GM19452 (cell line): ENCODE results near the gene CACNA2D4.

Experiments used
- ATAC-seq: cut with Tn5 transposase; IDR thresholded peaks from one replicate; pipeline ENCODE4 v1.9.1; 2021; ENCODE audit not compliant: unreplicated experiment

The CACNA2D4 gene

DNA sequence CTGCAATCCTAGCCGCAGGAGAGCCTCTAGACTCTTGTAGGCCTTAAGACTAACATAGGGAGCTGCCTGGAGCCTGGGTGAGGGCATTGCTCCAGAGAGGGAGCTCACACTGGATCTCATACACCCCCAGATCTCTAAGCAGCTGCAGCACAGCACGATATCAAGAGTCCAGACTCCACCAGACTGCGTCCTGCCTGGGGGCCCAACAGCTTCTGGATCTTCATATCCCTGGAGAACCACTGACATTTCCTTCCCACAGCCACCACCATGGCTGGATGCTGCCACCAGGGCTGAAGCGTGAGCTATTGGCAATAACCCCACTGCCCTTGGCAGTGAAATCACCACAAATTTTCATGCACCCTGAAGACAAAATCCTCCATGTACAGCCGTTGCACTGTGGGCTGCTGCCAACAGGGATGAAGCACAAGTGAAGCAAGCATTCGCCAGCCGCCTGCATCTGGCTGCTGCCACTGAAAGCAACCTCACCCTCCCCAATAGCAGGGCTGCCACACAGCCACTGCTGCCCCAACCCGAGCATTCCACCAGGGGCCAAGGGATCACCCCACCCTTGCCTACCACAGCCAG, 28.2 kb downstream of the CACNA2D4 start:
- no peak for ATAC-seq

- ATAC-seq = no peak
These were observed 29.5 kb downstream of the CACNA2D4 start for GRCh38 chr12:1888923-1889322.

DNA sequence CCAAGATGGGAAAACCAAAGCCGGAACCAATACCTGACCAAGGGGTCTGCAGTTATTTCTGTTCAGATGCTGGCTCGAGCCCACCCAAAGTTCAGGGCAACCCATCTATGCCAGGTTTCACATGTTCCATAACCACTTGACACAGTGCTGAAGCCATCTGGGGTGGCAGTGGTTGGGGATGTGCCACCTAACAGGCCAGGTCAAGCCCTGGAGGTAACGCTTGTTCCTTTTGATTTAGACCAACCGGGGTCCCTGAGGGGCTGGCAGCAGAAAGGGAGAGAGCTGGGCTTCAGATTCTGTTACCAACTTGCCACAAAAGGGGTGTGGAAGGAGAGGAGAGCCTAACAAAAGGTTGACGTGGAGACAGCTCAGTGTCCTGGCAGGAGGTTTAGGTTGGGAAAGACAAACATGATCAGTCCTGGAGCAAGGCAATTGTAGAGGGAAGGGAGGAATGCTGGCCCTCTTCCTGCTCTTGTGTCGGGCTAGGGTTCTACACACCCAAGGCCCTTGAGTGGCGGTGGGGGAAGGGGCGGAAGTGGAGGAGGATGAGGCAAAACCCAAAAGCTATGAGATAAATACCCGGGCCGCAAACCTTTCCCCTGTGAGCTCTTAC, 31.9 kb downstream of the CACNA2D4 start:
- no peak for ATAC-seq

GRCh38 chr12:1885599-1886245, 32.7 kb downstream of the CACNA2D4 start:
- ATAC-seq = no peak

- ATAC-seq = no peak
These were observed 33.3 kb downstream of the CACNA2D4 start for GRCh38 chr12:1885082-1885596.

DNA sequence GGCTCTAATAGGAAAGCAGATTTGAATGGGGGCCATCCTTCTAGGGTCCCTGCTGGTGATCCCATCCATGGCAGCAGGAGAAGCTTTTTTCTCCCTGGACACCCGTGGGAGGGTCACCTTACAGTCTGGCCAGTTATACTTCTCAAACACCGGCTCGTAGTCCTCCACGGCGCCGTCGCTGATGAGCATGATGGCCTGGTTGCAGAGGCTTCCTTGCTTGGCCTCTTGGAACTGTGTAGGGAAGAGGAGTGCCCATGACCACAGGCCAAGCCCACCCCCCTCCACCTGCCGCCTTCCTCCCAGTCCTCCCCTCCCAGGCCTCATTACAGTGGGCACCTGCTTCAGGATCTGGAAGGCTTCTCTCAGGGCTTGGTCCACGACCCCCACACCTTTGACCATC, 33.8 kb downstream of the CACNA2D4 start:
- ATAC-seq = no peak

DNA sequence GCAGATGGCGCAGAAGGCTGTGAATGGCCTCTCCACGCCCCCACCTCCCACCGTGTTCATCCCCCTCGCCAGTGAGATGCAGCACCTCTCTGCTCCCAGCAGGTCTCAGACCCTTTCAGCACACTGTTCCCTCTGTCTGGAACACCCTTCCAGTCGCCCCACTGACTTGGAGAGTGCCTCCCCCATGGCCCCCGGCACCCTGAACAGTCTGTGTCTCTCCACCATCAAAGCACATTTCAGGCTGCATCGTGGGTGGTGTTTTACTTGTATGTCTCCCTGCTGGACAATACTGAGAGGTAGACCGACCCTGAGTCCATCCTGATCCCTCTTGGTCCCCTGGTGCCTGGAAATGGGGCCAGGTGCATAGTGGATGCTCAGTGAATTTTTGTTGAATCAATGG, 34.9 kb downstream of the CACNA2D4 start:
- ATAC-seq = no peak

DNA sequence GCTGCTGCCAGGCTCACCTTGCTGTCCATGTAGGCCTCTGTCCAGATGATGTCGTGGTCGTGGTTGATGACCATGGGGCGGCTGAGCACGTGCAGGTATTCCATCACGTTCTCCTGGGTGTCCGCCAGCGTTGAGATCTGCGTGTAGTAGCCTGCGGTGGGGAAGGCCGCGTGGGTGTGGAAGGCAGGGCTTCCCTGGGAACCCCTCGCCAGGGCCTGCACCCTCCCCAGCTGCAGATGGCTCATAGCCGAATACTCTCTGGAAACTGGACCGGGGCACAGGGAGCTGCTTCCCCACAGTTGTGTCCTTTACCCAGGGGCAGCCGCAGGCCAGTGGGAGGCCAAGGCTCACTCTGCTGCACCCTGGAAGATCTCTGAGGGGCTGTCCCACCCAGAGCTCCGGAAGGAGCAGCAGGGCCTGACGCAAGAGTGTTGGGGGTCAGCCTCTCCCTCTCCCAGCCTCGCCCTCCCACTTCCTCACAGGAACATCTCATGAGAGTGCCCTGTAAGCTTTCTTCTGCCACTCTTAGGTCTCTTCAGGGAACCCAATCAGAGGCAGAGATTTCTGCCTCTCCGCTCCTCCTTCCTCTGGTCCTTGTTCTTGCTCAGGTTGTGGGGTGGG, 35.5 kb downstream of the CACNA2D4 start:
- no peak for ATAC-seq

- ATAC-seq = no peak
These were observed 36.0 kb downstream of the CACNA2D4 start for GRCh38 chr12:1882405-1882804.

DNA sequence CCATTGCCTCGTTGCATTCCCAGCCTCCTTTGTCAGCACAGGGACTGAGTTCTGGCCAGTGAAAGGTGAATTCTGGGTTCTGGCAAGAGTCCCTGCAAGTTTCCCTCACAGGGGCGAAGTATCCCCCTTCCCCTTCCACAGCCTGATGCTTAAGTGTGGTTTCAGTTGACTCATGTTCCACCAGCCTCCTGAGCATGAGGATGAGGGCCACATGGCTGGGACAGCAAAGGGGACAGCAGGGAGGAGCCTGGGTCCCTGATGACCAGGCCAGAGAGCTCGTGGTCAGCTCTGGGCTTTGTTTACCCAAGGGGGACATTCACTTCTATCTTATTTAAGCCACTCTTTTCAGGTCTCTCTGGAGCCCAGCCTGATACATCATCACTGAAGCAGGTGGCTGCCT, 36.5 kb downstream of the CACNA2D4 start:
- no peak for ATAC-seq

GRCh38 chr12:1881301-1881700, 37.2 kb downstream of the CACNA2D4 start:
- ATAC-seq = no peak

GRCh38 chr12:1880876-1881275, 37.6 kb downstream of the CACNA2D4 start:
- ATAC-seq = no peak

DNA sequence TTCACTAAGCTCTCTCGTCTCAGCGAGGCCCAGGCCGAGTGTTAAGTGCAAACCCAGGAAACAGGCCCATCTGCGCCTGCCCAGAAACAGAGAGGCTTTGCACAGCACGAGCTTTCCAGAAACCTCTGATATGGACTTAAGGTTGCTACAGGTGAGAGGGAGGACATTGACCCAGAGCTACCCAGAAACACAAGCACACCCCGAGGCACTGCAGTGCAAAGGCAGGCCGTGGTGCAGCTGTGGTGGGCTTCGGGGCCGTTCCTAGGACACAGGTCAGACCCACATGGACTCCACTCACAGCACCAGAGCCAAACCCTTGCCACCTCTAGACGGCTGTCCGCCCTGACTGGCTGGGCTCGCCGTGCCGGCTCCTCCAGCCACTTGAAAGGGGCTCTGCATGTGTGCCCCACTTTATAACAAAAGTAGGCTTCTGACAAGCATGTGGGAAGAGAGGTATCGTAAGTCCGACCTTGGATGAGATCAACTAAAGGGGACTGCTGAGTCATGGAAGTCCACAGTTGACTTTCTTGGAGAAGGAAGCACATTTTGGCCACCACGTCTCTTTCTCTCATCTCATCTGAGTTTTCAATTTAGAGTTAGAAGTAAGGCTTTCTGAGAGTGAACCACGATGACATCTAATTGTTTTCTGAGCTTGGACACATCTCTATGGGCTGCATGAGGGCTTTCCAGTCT, 38.2 kb downstream of the CACNA2D4 start:
- ATAC-seq = no peak

- no peak for ATAC-seq
These were observed 38.8 kb downstream of the CACNA2D4 start for GRCh38 chr12:1879633-1880032.

DNA sequence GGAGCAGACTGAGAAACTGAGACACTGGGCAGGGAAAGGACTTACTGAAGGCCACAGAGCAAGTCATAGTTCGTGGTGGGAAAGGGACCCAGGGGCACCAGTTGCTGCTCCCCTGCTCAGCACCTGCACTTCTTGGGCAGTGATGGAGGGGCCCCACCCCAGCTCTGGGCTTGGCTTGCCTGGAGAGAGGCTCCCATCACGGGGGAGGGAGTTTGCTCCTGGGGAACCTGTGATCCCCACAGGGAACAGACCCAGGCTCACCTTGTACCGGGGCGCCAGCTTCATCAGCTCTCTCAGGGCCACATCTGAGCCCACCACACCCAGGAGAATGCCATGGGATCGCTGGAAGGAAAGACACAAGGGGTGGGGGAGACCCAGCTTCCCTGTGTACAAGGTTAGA, 39.8 kb downstream of the CACNA2D4 start:
- ATAC-seq = no peak

DNA sequence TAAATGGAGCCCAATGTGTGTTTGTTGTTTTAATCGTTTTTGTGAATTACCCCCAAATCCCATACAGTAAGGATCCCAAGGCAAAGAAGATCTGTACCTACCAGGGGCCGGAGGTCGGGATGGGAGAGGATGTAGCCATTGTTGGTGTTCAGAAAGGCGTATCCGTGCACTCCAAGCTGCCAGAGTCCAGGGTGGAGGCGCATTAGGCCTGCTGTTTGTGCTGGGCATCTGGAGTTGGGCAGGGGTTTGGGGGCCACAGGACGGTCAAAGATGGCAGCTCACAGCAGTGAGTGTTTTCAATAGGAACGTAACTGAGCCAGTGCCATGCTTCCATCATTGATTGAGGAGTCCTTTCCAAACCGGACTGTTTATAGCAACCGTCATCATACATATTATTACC, 40.2 kb downstream of the CACNA2D4 start:
- ATAC-seq = no peak

- no peak for ATAC-seq
These were observed 41.1 kb downstream of the CACNA2D4 start for GRCh38 chr12:1877169-1877878.

- no peak for ATAC-seq
These were observed 42.4 kb downstream of the CACNA2D4 start for GRCh38 chr12:1876086-1876485.

DNA sequence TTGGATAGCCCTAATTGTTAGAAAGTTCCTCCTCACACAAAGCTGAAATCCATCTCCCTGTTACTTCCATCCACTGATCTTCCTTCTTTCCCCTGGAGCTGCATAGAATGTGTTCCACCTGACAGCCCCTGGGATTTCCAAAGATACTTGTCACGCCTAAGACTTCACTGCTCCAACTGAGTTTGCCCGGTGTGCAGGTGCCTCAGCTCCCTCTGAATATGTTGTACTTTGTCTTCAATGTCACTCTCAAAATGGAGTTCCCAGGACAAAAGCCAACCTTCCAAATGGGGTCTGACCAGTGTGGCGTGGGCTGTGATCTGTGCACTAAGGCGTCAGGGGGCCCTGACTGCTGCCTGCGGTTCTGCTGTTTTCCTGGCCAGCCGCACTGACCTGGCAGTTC, 42.8 kb downstream of the CACNA2D4 start:
- ATAC-seq = no peak

- ATAC-seq = no peak
These were observed 44.6 kb downstream of the CACNA2D4 start for GRCh38 chr12:1873531-1874510.
